Measurements from ENCODE around the gene FHOD3. TPM values are rescaled to one million over a fixed set of nuclear protein-coding genes. Genes with fewer than 3 reads are reported as not detected.

The FHOD3 gene
- polyA plus RNA-seq, 2 of the 4 experiments (the other 2 are of a cell fraction) = 2.5 to 3.6 TPM

- no peak for DNase-seq (ENCODE audit: low read depth in 1 of 2, low spot score in 1 of 2)
- WGBS (ENCODE audit: missing lambda C conversion rate) = 53% methylated on average over 5 of the region's 5 CpGs
- POLR2A ChIA-PET = no interaction called here
- FAIRE-seq = no peak
- Histone ChIP-seq H3K27ac (no peak overlapping the region), H3K4me1 (no peaks in the 10 kb centered on the region), H3K9me3 (no peaks in the 10 kb centered on the region), H3K4me3 (no peak overlapping the region), H3K4me2 (no peak overlapping the region)
- TF ChIP-seq POLR2AphosphoS2 (conservative IDR thresholded peaks at IDR 0.05; ENCODE audit: low read length) (no peak), MAFK (IDR thresholded peaks at IDR 0.05; ENCODE audit: partially characterized antibody) (no peak), SREBF2 (IDR thresholded peaks at IDR 0.05) (no peak), HDAC2 (IDR thresholded peaks at IDR 0.05) (no peak), HES2 (IDR thresholded peaks at IDR 0.05) (no peak), BHLHE40 (IDR thresholded peaks at IDR 0.05; ENCODE audit: low read depth, low read length) (no peak), E2F6 (IDR thresholded peaks at IDR 0.05; ENCODE audit: borderline replicate concordance, low read depth) (no peak), ELK1 (IDR thresholded peaks at IDR 0.05; ENCODE audit: low read depth, low read length) (no peak), HOXB13 (CRISPR knock-in tag; IDR thresholded peaks at IDR 0.05; ENCODE audit: low read depth) (no peak), MAZ (IDR thresholded peaks at IDR 0.05; ENCODE audit: borderline replicate concordance, low read depth, low read length) (no peak), ZSCAN20 (CRISPR knock-in tag; IDR thresholded peaks at IDR 0.05) (no peak), MYC (IDR thresholded peaks at IDR 0.05; ENCODE audit: borderline replicate concordance, low read length) (no peak), FOSB (CRISPR knock-in tag; IDR thresholded peaks at IDR 0.05) (no peak), ZFP36 (IDR thresholded peaks at IDR 0.05; ENCODE audit: borderline replicate concordance, partially characterized antibody) (no peak), FOSL2 (IDR thresholded peaks at IDR 0.05) (no peak), FOSL2 (CRISPR knock-in tag; IDR thresholded peaks at IDR 0.05) (no peak), CTCF (IDR thresholded peaks at IDR 0.05) (no peak), RAD21 (conservative IDR thresholded peaks at IDR 0.05 in 1 of 2, IDR thresholded peaks at IDR 0.05 in 1 of 2) (no peak), JUNB (IDR thresholded peaks at IDR 0.05) (no peak)
- CTCF ChIA-PET = no interaction called here
- no peak for ATAC-seq
Measured at GRCh38 chr18:36406805-36407204, 109.3 kb downstream of the FHOD3 start.

GRCh38 chr18:36408606-36409005 lies 111.1 kb downstream of the FHOD3 start:
- no peaks in the 10 kb centered on the region for H3K4me1 ChIP-seq

More at GRCh38 chr18:36408606-36409005, 111.1 kb downstream of the FHOD3 start:
- POLR2A ChIA-PET = no interaction called here
- CTCF ChIA-PET = interaction anchor here (0.8 kb wide), 1 partner anchor 51 kb away, joined by 3 read pairs; no protein-coding TSS in a partner anchor
- ATAC-seq = no peak
- no peak overlapping the region for H3K27ac ChIP-seq
- DNase-seq (ENCODE audit: low read depth in 1 of 2, low spot score in 1 of 2) = no peak
- FAIRE-seq = no peak
- no peak overlapping the region for H3K4me2 ChIP-seq
- TF ChIP-seq POLR2AphosphoS2 (conservative IDR thresholded peaks at IDR 0.05; ENCODE audit: low read length) (no peak), HEYL (CRISPR knock-in tag; IDR thresholded peaks at IDR 0.05) (no peak), EP300 (IDR thresholded peaks at IDR 0.05) (no peak), KDM1A (IDR thresholded peaks at IDR 0.05; ENCODE audit: low read depth) (no peak), JUNB (IDR thresholded peaks at IDR 0.05) (no peak), EHMT2 (IDR thresholded peaks at IDR 0.05; ENCODE audit: low read depth) (no peak), CEBPB (IDR thresholded peaks at IDR 0.05) (no peak), ZFP36 (IDR thresholded peaks at IDR 0.05; ENCODE audit: borderline replicate concordance, partially characterized antibody) (no peak), MYC (IDR thresholded peaks at IDR 0.05; ENCODE audit: borderline replicate concordance, low read length) (no peak), CHD2 (IDR thresholded peaks at IDR 0.05; ENCODE audit: low read length, partially characterized antibody) (no peak), ESRRA (IDR thresholded peaks at IDR 0.05; ENCODE audit: borderline replicate concordance, low read length) (no peak), HDAC2 (IDR thresholded peaks at IDR 0.05) (no peak), ZSCAN20 (CRISPR knock-in tag; IDR thresholded peaks at IDR 0.05) (no peak), HOXA7 (CRISPR knock-in tag; IDR thresholded peaks at IDR 0.05) (no peak), ZNF302 (CRISPR knock-in tag; IDR thresholded peaks at IDR 0.05) (no peak), NR3C1 (IDR thresholded peaks at IDR 0.05) (no peak), HOXB5 (CRISPR knock-in tag; IDR thresholded peaks at IDR 0.05) (no peak), ELK1 (IDR thresholded peaks at IDR 0.05; ENCODE audit: low read depth, low read length) (no peak), SMC3 (IDR thresholded peaks at IDR 0.05) (no peak)
- H3K4me3 ChIP-seq = no peak overlapping the region
- WGBS (ENCODE audit: missing lambda C conversion rate) = 73% methylated on average over 5 of the region's 5 CpGs
- H3K9me3 ChIP-seq = no peaks in the 10 kb centered on the region
